H9 (cell line): ENCODE data around the gene RFNG. TPM values are rescaled to one million over a fixed set of nuclear protein-coding genes. Genes with fewer than 3 reads are reported as not detected.

Experiments
- DNase-seq: peaks from one replicate; pipeline ENCODE4 v3.0.0-alpha.2; 2017
- H2AFZ ChIP-seq: one replicate; pipeline ENCODE4 v1.6.1; 2013; ENCODE audit warnings: mild to moderate bottlenecking, low read length, control low read depth, moderate library complexity
- H2AK5ac ChIP-seq: 2 replicates; pipeline ENCODE4 v1.6.1; 2013; ENCODE audit warnings: low read length, control low read depth, mixed read lengths; ENCODE audit not compliant: insufficient read length
- H2BK120ac ChIP-seq: one replicate; pipeline ENCODE4 v1.6.1; 2013; ENCODE audit warnings: low read depth, mild to moderate bottlenecking, low read length, control low read depth, inconsistent platforms; ENCODE audit not compliant: poor library complexity, severe bottlenecking
- H2BK12ac ChIP-seq: 2 replicates; pipeline ENCODE4 v1.6.1; 2013; ENCODE audit warnings: low read length, control low read depth, mixed read lengths, low read depth; ENCODE audit not compliant: insufficient read length
- H2BK15ac ChIP-seq: 2 replicates; pipeline ENCODE4 v1.6.1; 2013; ENCODE audit warnings: low read depth, low read length, control low read depth
- H2BK20ac ChIP-seq: one replicate; pipeline ENCODE4 v1.6.1; 2013; ENCODE audit warnings: low read depth, mild to moderate bottlenecking, low read length, control low read depth, inconsistent platforms; ENCODE audit not compliant: poor library complexity, severe bottlenecking
- H2BK5ac ChIP-seq: 2 replicates; pipeline ENCODE4 v1.6.1; 2013; ENCODE audit warnings: low read length, control low read depth, mixed read lengths; ENCODE audit not compliant: insufficient read length
- H3K14ac ChIP-seq: 2 replicates; pipeline ENCODE4 v1.6.1; 2013; ENCODE audit warnings: low read length, control low read depth; ENCODE audit not compliant: insufficient read depth
- H3K18ac ChIP-seq: 2 replicates; pipeline ENCODE4 v1.6.1; 2013; ENCODE audit warnings: low read depth, mild to moderate bottlenecking, mixed read lengths, low read length, control low read depth; ENCODE audit not compliant: insufficient read length
- H3K23ac ChIP-seq: 2 replicates; pipeline ENCODE4 v1.6.1; 2013; ENCODE audit warnings: low read length, control low read depth, mixed read lengths, low read depth; ENCODE audit not compliant: insufficient read length
- H3K23me2 ChIP-seq: 2 replicates; pipeline ENCODE4 v1.6.1; 2013; ENCODE audit warnings: low read depth, mild to moderate bottlenecking, mixed read lengths, low read length, control low read depth; ENCODE audit not compliant: insufficient read length, poor library complexity, severe bottlenecking
- H3K27ac ChIP-seq: 2 replicates; pipeline ENCODE4 v1.5.1; 2013; ENCODE audit warnings: low read length, control low read depth, mixed read lengths, low read depth; ENCODE audit not compliant: insufficient read length
- H3K27me3 ChIP-seq: 2 replicates; pipeline ENCODE4 v1.6.1; 2013; ENCODE audit warnings: low read length, control low read depth, inconsistent platforms; ENCODE audit not compliant: insufficient read depth
- H3K4ac ChIP-seq: 2 replicates; pipeline ENCODE4 v1.6.1; 2013; ENCODE audit warnings: low read depth, mild to moderate bottlenecking, control low read depth, inconsistent platforms, low read length, moderate library complexity
- H3K4me1 ChIP-seq: 2 replicates; pipeline ENCODE4 v1.6.1; 2013; ENCODE audit warnings: low read length, control low read depth, inconsistent platforms; ENCODE audit not compliant: insufficient read depth
- H3K4me2 ChIP-seq: 2 replicates; pipeline ENCODE4 v1.6.1; 2013; ENCODE audit warnings: low read length, control low read depth, mixed read lengths; ENCODE audit not compliant: insufficient read length, insufficient read depth
- H3K56ac ChIP-seq: 2 replicates; pipeline ENCODE4 v1.6.1; 2013; ENCODE audit warnings: low read depth, mild to moderate bottlenecking, mixed read lengths, low read length, control low read depth; ENCODE audit not compliant: insufficient read length
- H3K79me1 ChIP-seq: 2 replicates; pipeline ENCODE4 v1.6.1; 2013; ENCODE audit warnings: low read depth, mild to moderate bottlenecking, moderate library complexity, low read length, control low read depth, inconsistent platforms; ENCODE audit not compliant: insufficient read depth, poor library complexity, severe bottlenecking
- H3K79me2 ChIP-seq: 2 replicates; pipeline ENCODE4 v1.6.1; 2013; ENCODE audit warnings: low read length, control low read depth, inconsistent platforms; ENCODE audit not compliant: insufficient read depth
- H3K9ac ChIP-seq: 2 replicates; pipeline ENCODE4 v1.6.1; 2013; ENCODE audit warnings: low read length, control low read depth, mixed read lengths; ENCODE audit not compliant: insufficient read length; ENCODE audit errors: extremely low read depth
- H3K9me3 ChIP-seq: one replicate; pipeline ENCODE4 v1.6.1; 2013; ENCODE audit warnings: low read depth, low read length, inconsistent platforms; ENCODE audit not compliant: control insufficient read depth
- H3T11ph ChIP-seq: one replicate; pipeline ENCODE4 v1.6.1; 2013; ENCODE audit warnings: mild to moderate bottlenecking, low read length, control low read depth, inconsistent platforms
- H4K20me1 ChIP-seq: one replicate; pipeline ENCODE4 v1.6.1; 2013; ENCODE audit not compliant: control insufficient read depth, insufficient read length, insufficient read depth
- H4K5ac ChIP-seq: 2 replicates; pipeline ENCODE4 v1.6.1; 2013; ENCODE audit warnings: low read depth, mild to moderate bottlenecking, mixed read lengths, low read length, control low read depth; ENCODE audit not compliant: insufficient read length
- H4K8ac ChIP-seq: replicated peaks from 2 replicates; pipeline ENCODE4 v1.6.1; 2013; ENCODE audit warnings: low read length, control low read depth, mixed read lengths, low read depth; ENCODE audit not compliant: insufficient read length
- H4K91ac ChIP-seq: 2 replicates; pipeline ENCODE4 v1.6.1; 2013; ENCODE audit warnings: low read depth, mild to moderate bottlenecking, moderate library complexity, mixed read lengths, low read length, control low read depth; ENCODE audit not compliant: insufficient read length
- H3K27ac Mint-ChIP-seq, 3 experiments: 2 replicates in 2 of 3; 3 replicates in 1 of 3; pipeline ENCODE4 v1.8.0; 2020 to 2021; ENCODE audit warnings: mixed read lengths in 3 of 3, mild to moderate bottlenecking in 1 of 3, moderate library complexity in 1 of 3
- H3K27me3 Mint-ChIP-seq: 2 replicates; pipeline ENCODE4 v1.8.0; 2021; ENCODE audit warnings: low read depth, mild to moderate bottlenecking, moderate library complexity, mixed read lengths
- H3K36me3 Mint-ChIP-seq, 3 experiments: 2 replicates in 2 of 3; 3 replicates in 1 of 3; pipeline ENCODE4 v1.8.0; 2020 to 2021; ENCODE audit warnings: low read depth in 3 of 3, mixed read lengths in 3 of 3; ENCODE audit not compliant: insufficient read depth in 1 of 3
- H3K4me1 Mint-ChIP-seq, 2 experiments: 2 replicates each; pipeline ENCODE4 v1.8.0; 2020; ENCODE audit warnings: mixed read lengths in 2 of 2
- H3K4me3 Mint-ChIP-seq, 2 experiments: 2 replicates in 1 of 2; 3 replicates in 1 of 2; pipeline ENCODE4 v1.8.0; 2020 to 2021; ENCODE audit warnings: mild to moderate bottlenecking in 2 of 2, mixed read lengths in 2 of 2, moderate library complexity in 1 of 2
- H3K9me3 Mint-ChIP-seq, 2 experiments: 2 replicates in 1 of 2; 3 replicates in 1 of 2; pipeline ENCODE4 v1.8.0; 2020; ENCODE audit warnings: mild to moderate bottlenecking in 2 of 2, mixed read lengths in 2 of 2, moderate library complexity in 1 of 2
- WGBS: extraction: QIAGEN DNeasy Blood & Tissue Kit; methylation state at CpG from one replicate; pipeline ENCODE4 v1.1.7; 2013; ENCODE audit warnings: missing lambda C conversion rate, low lambda C conversion rate, mixed read lengths; ENCODE audit not compliant: insufficient read length; ENCODE audit errors: extremely low coverage; 5-methylcytosine and 5-hydroxymethylcytosine counted together
- total RNA-seq: library from RNA; stranded (reverse); gene quantifications from 2 replicates; pipeline ENCODE4 v1.2.1, GENCODE V29; 2021
- TF ChIP-seq, protein P1 (sequence below): fragments of 200-600 bp; sonication (generic); conservative IDR thresholded peaks from 3 replicates; pipeline ENCODE4 v1.8.0; 2021; ENCODE audit warnings: antibody characterized with exemption, mild to moderate bottlenecking

RFNG gene
- total RNA-seq, 1 experiment from 2014 or later = 34.0 TPM

- WGBS = no CpG with 5 or more reads among the region's 39 CpGs
Observed at GRCh38 chr17:82010575-82011525, 40.8 kb downstream of the RFNG start.

More at GRCh38 chr17:82010575-82011525, 40.8 kb downstream of the RFNG start:
- Histone ChIP-seq H2BK20ac (no peak overlapping the region), H3K27ac (no peak overlapping the region), H2BK15ac (no peak overlapping the region), H3K79me1 (no peaks in the 10 kb centered on the region), H4K5ac (no peak overlapping the region), H3K4me1 (no peaks in the 10 kb centered on the region), H3K4ac (no peak overlapping the region), H2BK12ac (no peak overlapping the region), H3K18ac (no peak overlapping the region), H3K14ac (no peak overlapping the region), H2AK5ac (no peak overlapping the region), H3K27me3 (no peaks in the 10 kb centered on the region), H3K9ac (no peak overlapping the region), H4K20me1 (no peaks in the 10 kb centered on the region), H3K23me2 (no peaks in the 10 kb centered on the region), H2AFZ (no peak overlapping the region), H2BK120ac (no peak overlapping the region), H3K79me2 (no peaks in the 10 kb centered on the region), H4K91ac (no peak overlapping the region), H3K56ac (no peak overlapping the region), H3K9me3 (no peaks in the 10 kb centered on the region), H3T11ph (no peak overlapping the region), H3K23ac (no peak overlapping the region), H4K8ac (no peak overlapping the region), H3K4me2 (no peak overlapping the region), H2BK5ac (no peak overlapping the region)
- no peaks in the 10 kb centered on the region for H3K9me3 Mint-ChIP-seq
- TF ChIP-seq, protein P1, sequence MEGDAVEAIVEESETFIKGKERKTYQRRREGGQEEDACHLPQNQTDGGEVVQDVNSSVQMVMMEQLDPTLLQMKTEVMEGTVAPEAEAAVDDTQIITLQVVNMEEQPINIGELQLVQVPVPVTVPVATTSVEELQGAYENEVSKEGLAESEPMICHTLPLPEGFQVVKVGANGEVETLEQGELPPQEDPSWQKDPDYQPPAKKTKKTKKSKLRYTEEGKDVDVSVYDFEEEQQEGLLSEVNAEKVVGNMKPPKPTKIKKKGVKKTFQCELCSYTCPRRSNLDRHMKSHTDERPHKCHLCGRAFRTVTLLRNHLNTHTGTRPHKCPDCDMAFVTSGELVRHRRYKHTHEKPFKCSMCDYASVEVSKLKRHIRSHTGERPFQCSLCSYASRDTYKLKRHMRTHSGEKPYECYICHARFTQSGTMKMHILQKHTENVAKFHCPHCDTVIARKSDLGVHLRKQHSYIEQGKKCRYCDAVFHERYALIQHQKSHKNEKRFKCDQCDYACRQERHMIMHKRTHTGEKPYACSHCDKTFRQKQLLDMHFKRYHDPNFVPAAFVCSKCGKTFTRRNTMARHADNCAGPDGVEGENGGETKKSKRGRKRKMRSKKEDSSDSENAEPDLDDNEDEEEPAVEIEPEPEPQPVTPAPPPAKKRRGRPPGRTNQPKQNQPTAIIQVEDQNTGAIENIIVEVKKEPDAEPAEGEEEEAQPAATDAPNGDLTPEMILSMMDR = no peak
- no peaks in the 10 kb centered on the region for H3K36me3 Mint-ChIP-seq
- H3K27ac Mint-ChIP-seq = no peak overlapping the region; a peak in 1 of 7 replicates
- no peaks in the 10 kb centered on the region; the same call in 1 of the 2 replicates for H3K27me3 Mint-ChIP-seq
- no peak overlapping the region for H3K4me3 Mint-ChIP-seq
- no peak for DNase-seq
- H3K4me1 Mint-ChIP-seq = 0 out of 4 replicates have a peak, but pooled peaks cover 0 to 2% of the 10 kb centered on the region in 2 experiments
